A549 (cell line): ENCODE results near the gene CSF2.

Source experiments
- BHLHE40 ChIP-seq: IDR thresholded peaks from 2 replicates; pipeline ENCODE4 v1.6.1; 2012; ENCODE audit warnings: low read depth, low read length, inconsistent platforms
- EP300 ChIP-seq, 2 experiments: fragments of >200 bp; sonication (Bioruptor Twin); formaldehyde crosslinking; IDR thresholded peaks; 2 replicates in 1 of 2; 3 replicates in 1 of 2; pipeline ENCODE4 v1.6.1; 2016 to 2017
- HOXA7 ChIP-seq: fragments of 250-450 bp; sonication (Bioruptor Pico); IDR thresholded peaks from 2 replicates; pipeline ENCODE4 v1.5.0; 2020; ENCODE audit warnings: mild to moderate bottlenecking, moderate library complexity
- JUNB ChIP-seq: fragments of >200 bp; sonication (Bioruptor Twin); formaldehyde crosslinking; IDR thresholded peaks from 2 replicates; pipeline ENCODE4 v1.6.1; 2016
- KDM5A ChIP-seq: fragments of 200-600 bp; sonication (generic); IDR thresholded peaks from 2 replicates; pipeline ENCODE4 v1.6.1; 2016; ENCODE audit warnings: antibody characterized with exemption, mild to moderate bottlenecking
- MAX ChIP-seq: IDR thresholded peaks from 2 replicates; pipeline ENCODE4 v1.6.1; 2012
- MYC ChIP-seq: IDR thresholded peaks from 2 replicates; pipeline ENCODE4 v1.6.1; 2012; ENCODE audit warnings: mild to moderate bottlenecking, inconsistent platforms, low read length, improper control_type of control experiment, borderline replicate concordance
- POLR2A ChIP-seq: IDR thresholded peaks from 2 replicates; pipeline ENCODE4 v1.6.1; 2012; ENCODE audit warnings: mild to moderate bottlenecking, low read length
- REST ChIP-seq: fragments of 200-600 bp; sonication (generic); IDR thresholded peaks from 2 replicates; pipeline ENCODE4 v1.6.1; 2016; ENCODE audit warnings: antibody characterized with exemption, mild to moderate bottlenecking, moderate library complexity
- RFX5 ChIP-seq: fragments of 450-650 bp; IDR thresholded peaks from 2 replicates; pipeline ENCODE4 v1.7.1; 2014; ENCODE audit warnings: antibody characterized with exemption, mild to moderate bottlenecking, moderate library complexity
- SMC3 ChIP-seq: fragments of >200 bp; sonication (Bioruptor Twin); formaldehyde crosslinking; IDR thresholded peaks from 3 replicates; pipeline ENCODE4 v1.6.1; 2018; ENCODE audit warnings: inconsistent platforms
- ZSCAN20 ChIP-seq: fragments of 250-450 bp; sonication (Bioruptor Pico); IDR thresholded peaks from 2 replicates; pipeline ENCODE4 v1.8.0; 2022; ENCODE audit warnings: mild to moderate bottlenecking, moderate library complexity
- TF ChIP-seq, protein P1 (sequence below): fragments of >200 bp; sonication (Bioruptor Twin); formaldehyde crosslinking; IDR thresholded peaks from 3 replicates; pipeline ENCODE4 v1.5.1; 2016
- TF ChIP-seq, protein P2 (sequence below): fragments of >200 bp; sonication (Bioruptor Twin); formaldehyde crosslinking; IDR thresholded peaks from 3 replicates; pipeline ENCODE4 v1.6.1; 2016

- TF ChIP-seq BHLHE40 (no peak), KDM5A (no peak), EP300 (IDR thresholded peaks at IDR 0.05) (no peak), POLR2A (no peak), MAX (no peak), HOXA7 (CRISPR knock-in tag) (no peak), REST (no peak), ZSCAN20 (CRISPR knock-in tag) (no peak), SMC3 (no peak), RFX5 (no peak), MYC (no peak), JUNB (no peak)
- TF ChIP-seq, protein P1, sequence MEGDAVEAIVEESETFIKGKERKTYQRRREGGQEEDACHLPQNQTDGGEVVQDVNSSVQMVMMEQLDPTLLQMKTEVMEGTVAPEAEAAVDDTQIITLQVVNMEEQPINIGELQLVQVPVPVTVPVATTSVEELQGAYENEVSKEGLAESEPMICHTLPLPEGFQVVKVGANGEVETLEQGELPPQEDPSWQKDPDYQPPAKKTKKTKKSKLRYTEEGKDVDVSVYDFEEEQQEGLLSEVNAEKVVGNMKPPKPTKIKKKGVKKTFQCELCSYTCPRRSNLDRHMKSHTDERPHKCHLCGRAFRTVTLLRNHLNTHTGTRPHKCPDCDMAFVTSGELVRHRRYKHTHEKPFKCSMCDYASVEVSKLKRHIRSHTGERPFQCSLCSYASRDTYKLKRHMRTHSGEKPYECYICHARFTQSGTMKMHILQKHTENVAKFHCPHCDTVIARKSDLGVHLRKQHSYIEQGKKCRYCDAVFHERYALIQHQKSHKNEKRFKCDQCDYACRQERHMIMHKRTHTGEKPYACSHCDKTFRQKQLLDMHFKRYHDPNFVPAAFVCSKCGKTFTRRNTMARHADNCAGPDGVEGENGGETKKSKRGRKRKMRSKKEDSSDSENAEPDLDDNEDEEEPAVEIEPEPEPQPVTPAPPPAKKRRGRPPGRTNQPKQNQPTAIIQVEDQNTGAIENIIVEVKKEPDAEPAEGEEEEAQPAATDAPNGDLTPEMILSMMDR: no peak
- TF ChIP-seq, protein P2, sequence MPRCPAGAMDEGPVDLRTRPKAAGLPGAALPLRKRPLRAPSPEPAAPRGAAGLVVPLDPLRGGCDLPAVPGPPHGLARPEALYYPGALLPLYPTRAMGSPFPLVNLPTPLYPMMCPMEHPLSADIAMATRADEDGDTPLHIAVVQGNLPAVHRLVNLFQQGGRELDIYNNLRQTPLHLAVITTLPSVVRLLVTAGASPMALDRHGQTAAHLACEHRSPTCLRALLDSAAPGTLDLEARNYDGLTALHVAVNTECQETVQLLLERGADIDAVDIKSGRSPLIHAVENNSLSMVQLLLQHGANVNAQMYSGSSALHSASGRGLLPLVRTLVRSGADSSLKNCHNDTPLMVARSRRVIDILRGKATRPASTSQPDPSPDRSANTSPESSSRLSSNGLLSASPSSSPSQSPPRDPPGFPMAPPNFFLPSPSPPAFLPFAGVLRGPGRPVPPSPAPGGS: no peak
Observed at GRCh38 chr5:132096904-132097303, 23.3 kb downstream of the CSF2 start.
